Uterus (tissue), 2 donors: ENCODE data around the gene AP3D1.

ENCODE experiments used
- CTCF ChIP-seq, 4 experiments: fragments of 200-600 bp in 2 of 4; fragments of 450-650 bp in 2 of 4; sonication (generic) in 2 of 4; IDR thresholded peaks; one replicate each; pipeline ENCODE4 v1.5.1; 2016 to 2019; ENCODE audit warnings: antibody characterized with exemption in 4 of 4, mild to moderate bottlenecking in 2 of 4, moderate library complexity in 1 of 4
- POLR2A ChIP-seq, 2 donors: fragments of 450-650 bp; IDR thresholded peaks; one replicate each; pipeline ENCODE4 v1.6.1; 2016; ENCODE audit warnings: antibody characterized with exemption in 2 of 2, mild to moderate bottlenecking in 1 of 2, moderate library complexity in 1 of 2

GRCh38 chr19:2062389-2062729, 89.0 kb downstream of the AP3D1 start:
- TF ChIP-seq CTCF (IDR thresholded peaks at IDR 0.05) (no peak), POLR2A (IDR thresholded peaks at IDR 0.05) (no peak)
